IPS-11a (cell line): ENCODE measurements around the gene GPR65.

Experiments used
- H3K4me3 ChIP-seq: one replicate; pipeline ENCODE4 v1.5.1; 2013; ENCODE audit warnings: low read depth, low read length, control low read depth

Gene GPR65

GRCh38 chr14:88037325-88037724 is 32.4 kb downstream of the GPR65 start:
- H3K4me3 ChIP-seq = no peak overlapping the region

GRCh38 chr14:88039197-88039596 is 34.3 kb downstream of the GPR65 start:
- no peak overlapping the region for H3K4me3 ChIP-seq

- no peak overlapping the region for H3K4me3 ChIP-seq
Measured at GRCh38 chr14:88040146-88040545, 35.2 kb downstream of the GPR65 start.

- no peak overlapping the region for H3K4me3 ChIP-seq
Measured at GRCh38 chr14:88043529-88044443, 38.9 kb downstream of the GPR65 start.

- no peak overlapping the region for H3K4me3 ChIP-seq
Measured at GRCh38 chr14:88044444-88044758, 39.5 kb downstream of the GPR65 start.

GRCh38 chr14:88044776-88045446 is 40.0 kb downstream of the GPR65 start:
- no peak overlapping the region for H3K4me3 ChIP-seq

- no peak overlapping the region for H3K4me3 ChIP-seq
Measured at GRCh38 chr14:88045705-88046104, 40.8 kb downstream of the GPR65 start.

- no peak overlapping the region for H3K4me3 ChIP-seq
Measured at GRCh38 chr14:88048351-88048750, 43.4 kb downstream of the GPR65 start.

- no peak overlapping the region for H3K4me3 ChIP-seq
Measured at GRCh38 chr14:88049266-88049665, 44.3 kb downstream of the GPR65 start.

- H3K4me3 ChIP-seq = no peak overlapping the region
Measured at GRCh38 chr14:88049936-88050335, 45.0 kb downstream of the GPR65 start.

GRCh38 chr14:88060576-88060975 is 55.6 kb downstream of the GPR65 start:
- H3K4me3 ChIP-seq = no peak overlapping the region

- no peak overlapping the region for H3K4me3 ChIP-seq
Measured at GRCh38 chr14:88063811-88064210, 58.9 kb downstream of the GPR65 start.
